NCI-H1436 (cell line): ENCODE results near the gene LCOR.
"Not testable (repeated sequence)": the region's sequence is repeated elsewhere in the genome, so short reads cannot be mapped to it uniquely, and the experiment has no call there.

Source experiments
- DNase-seq: peaks from one replicate; lab custom pipeline; 2025; lab: John Stamatoyannopoulos, UW

Gene LCOR

DNA sequence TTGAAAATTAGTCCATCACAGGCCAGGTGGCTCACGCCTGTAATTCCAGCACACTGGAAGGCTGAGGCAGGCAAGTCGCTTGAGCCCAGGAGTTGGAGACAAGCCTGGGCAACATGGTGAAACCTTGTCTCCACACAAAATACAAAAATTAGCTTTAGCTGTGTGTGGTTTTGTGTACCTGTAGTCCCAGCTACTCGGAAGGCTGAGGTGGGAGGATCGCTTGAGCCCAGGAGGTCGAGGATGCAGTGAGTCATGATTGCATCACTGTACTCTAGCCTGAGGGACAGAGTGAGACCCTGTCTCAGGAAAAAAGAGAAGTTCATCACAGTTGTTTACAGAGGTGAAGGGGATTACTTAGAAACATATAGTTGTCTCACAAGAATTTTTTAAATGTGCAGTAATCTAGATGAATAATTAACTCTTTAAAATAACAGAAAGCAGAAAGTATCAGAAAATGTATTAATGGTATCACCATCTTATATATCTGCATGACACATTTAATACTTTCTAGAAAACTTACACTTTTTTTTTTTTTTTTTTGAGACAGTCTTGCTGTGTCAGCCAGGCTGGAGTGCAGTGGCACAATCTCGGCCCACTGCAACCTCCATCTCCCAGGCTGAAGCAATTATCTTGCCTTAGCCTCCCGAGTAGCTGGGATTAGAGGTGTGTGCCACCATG lies 8.9 kb downstream of the LCOR start:
- DNase-seq = no peak

DNA sequence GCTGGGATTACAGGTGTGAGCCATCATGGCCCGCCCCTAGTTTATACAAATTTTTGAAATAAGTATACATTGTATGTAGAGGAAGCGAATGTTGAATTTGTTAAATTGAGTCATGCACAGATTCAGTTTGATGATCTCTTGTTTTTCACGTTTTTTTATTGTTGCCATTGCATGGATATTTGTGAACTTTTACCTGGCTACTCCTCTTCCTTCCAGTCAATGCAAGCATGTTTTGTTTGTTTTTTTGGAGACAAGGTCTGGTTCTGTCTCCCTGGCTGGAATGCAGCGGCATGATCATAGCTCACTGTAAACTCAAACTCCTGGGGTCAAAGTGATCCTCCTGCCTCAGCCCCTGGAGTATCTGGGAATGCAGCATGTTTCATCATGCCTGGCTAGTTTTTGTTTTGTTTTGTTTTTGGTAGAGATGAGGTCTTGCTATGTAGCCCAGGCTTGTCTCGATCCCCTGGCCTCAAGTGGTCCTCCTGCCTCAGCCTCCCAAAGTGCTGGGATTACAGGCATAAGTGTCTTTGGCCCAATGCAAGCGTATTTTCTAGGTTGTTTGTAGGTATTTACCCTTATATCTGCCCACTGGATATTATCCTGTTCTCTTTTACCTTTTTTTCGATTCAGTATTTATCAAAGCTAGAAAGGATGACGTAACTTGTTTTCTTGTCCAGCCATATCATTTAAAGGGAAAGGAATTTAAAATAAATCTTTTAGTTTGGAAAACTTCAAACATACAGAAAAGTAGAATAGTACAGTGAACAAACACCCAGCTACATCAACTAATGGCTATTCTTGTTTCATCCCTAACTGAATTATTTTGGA lies 11.0 kb downstream of the LCOR start:
- DNase-seq = no peak

DNA sequence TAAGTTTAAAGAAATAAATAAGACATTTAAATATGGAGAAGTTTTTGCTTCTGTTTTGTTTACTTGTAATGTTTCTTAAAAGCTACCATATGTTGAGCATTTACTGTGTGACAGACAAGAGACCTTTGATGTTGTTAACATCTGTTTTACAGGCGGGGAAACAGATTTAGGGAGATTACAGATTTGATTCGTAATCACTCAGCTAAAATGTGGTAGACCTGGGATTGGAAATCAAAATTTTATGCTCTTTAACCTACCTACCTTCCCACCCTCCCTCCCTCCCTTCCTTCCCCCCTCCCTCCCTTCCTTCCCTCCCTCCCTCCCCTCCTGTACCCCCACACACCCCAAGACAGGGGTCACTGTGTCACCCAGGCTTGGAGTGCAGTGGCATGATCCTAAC lies 11.7 kb downstream of the LCOR start:
- DNase-seq = no peak

DNA sequence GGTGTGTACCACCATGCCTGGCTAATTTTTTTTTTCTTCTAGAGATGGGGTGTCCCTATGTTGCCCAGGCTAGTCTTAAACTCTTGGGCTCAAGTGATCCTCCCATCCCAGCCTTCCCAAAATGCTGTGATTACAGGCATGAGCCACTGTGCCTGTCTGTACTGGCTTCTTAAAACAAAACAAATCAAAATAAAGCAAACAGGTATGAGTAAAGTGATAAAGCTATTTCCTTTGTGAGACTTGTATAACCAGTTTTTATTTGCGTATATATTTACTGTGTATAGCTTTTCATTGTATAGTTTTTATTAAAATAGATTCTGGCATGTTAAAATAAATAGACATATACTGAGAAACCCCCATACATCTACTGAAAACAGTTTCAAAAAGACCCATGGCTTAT lies 14.3 kb downstream of the LCOR start:
- no peak for DNase-seq

DNA sequence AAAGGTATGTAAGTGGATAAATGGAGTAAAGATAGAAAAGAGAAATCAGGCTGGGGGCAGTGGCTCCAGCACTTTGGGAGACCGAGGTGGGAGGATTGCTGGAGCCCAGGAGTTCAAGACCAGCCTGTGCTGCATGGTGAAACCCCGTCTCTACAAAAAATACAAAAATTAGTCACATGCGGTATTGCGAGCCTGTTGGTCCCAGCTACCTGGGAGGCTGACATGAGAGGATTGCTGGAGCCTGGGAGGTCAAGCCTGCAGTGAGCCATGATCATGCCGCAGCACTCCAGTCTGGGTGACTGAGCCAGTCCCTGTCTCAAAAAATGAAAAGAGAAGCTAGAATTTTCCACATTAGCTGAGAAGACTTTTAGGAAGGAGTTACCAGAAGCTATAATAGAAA lies 14.8 kb downstream of the LCOR start:
- DNase-seq = no peak

DNA sequence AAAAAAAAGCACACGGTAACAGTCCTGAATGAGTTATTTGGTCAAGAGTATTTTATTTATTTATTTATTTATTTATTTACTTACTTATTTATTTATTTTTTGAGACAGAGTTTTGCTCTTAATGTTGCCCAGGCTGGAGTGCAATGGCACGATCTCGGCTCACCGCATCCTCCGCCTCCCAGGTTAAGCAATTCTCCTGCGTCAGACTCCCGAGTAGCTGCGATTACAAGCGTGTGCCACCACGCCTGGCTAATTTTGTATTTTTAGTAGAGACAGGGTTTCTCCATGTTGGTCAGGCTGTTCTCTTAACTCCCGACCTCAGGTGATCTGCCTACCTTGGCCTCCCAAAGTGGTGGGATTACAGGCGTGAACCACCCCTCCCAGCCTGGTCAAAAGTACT lies 15.3 kb downstream of the LCOR start:
- DNase-seq = not testable (repeated sequence)

DNA sequence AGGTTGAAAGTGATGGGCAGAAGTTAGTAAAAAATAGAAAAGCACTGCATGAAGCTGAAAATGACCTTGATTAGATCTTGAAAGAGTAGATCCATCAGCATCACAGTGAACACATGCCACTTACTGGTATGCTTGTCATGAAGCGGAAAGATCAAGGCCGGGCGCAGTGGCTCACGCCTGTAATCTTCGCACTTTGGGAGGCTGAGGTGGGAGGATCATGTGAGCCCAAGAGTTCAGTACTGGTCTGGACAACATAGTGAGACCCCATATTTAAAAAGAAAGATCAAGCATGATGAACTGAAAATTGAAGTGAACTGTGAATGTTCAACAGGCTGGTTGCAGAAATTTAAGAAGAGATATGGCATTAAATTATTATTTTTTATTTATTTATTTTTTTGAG lies 18.0 kb downstream of the LCOR start:
- DNase-seq = no peak

DNA sequence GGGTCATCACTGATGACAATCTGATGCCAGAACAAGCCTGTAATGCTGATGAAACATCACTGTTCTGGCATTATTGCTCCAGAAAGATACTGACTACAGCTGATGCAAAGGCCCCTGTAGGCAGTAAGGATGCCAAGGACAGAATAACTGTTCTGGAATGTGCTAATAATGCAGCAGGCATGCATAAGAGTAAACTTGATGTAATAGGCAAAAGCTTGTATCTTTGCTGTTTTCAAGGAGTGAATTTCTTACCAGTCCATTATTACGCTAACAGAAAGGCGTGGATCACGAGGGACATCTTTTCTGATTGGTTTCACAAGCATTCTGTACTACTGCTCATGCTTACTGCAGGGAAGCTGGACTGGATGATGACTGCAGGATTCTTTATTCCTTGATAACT lies 18.7 kb downstream of the LCOR start:
- DNase-seq = no peak

DNA sequence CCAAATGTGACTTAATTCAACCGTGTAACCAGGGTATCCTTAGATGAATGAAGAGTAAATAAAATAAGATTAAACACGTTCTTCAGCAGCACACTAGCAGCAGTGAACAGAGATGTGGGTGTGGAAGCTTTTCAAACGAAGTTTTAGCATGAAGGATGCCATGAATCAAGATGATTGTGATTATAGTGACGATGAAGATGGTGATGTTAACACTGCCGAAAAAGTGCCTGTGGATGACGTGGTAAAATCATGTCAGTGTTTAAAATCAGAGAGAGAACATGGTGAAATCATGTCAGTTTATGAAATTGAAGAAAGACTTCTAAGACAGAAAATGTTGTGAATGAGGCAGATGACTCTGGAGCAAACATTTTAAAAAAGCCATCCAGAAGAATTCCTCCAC lies 19.2 kb downstream of the LCOR start:
- no peak for DNase-seq

DNA sequence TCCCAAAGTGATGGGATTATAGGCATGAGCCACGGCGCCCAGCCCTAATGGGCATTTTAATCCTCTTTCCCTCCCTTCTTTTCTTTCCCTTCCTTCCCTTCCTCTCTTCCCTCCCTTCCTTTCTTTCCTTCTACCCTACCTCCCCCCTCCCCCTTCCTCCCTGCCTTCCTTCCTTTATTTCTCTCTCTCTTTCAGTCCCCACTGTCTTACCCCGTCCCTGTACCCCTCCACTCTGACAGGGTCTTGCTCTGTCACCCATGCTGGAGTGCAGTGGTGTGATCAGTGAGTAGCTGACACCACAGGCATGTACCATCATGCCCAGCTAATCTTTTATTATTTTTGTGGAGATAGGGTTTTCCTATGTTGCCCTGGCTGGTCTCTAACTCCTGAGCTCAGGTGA lies 24.2 kb downstream of the LCOR start:
- DNase-seq = no peak

DNA sequence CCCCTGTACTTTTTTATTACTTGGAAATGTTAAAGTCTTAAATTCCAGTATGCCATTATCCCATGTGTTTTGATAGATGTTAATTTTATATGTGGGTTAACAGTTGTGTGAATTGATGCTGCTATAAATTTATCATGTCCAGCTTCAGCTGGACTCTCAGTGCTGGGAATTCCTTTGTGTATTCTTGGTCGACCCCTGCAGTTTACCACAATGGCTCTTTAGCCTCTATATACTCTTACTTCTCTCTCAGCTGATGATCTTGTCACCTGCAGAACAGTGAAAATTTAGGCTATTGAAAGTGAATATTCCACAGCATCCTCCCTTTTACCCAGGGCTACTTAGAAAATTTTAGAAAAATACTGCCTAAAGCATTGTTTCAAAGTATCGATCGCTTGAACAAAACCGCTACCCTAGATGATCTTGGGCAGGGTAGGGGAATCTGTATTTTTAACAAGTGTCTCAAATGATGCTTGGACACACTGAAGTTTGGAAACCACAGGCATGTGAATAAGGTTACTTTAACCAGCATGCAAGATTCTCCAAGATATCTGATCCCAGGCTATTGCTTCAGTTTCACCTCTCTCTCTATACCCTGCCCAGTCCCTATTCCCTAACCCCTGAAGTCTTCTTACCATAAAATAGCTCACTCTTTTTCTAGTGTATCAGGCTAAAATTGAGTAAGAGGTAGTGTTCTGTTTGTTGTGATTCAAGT lies 25.4 kb downstream of the LCOR start:
- no peak for DNase-seq

DNA sequence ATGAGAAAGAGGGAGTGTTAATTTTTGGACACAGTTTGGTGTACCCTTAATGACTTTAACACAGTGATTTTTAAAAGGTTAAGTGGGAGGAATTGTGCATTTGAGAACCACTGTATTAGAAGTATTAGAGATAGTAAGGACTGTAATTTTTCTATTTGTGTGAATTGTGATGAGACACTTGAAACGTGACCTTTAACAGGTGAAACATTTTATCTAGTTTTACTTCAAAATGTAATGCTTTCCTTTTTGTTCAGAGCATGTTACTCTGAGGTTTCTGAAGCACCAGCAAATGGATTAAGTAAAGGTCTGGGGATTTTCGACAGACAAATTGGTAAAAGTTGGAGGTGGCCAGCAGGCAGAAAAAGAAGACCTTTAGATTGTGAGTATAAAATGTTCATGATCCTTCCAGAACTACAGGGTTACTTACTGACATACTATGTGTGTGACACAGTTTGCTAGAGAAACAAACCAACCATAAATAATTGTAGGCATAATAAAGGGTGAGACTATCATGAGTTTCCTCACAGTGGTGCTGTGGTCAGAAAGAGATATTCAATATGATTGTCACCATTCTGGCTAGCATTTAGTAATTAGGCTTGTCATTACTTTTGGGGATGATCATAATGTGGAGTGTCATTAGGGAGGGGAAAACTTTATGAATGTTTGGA lies 26.1 kb downstream of the LCOR start:
- no peak for DNase-seq

DNA sequence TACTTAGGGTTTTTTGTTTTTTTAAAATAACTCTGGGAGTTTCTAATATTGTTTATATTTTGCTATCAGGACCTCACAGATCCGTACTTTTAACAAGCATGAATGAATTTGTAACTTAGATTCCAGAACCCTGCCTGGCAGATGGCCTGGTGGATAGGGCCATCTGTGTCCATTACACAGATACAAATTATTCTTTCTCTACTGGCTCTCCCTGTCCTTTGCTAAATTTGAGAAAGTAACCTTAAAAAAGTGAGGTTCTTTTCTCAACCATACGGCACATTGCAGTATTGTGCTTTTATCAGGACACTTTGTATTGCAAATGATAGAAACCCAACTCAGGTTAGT lies 26.6 kb downstream of the LCOR start:
- DNase-seq = no peak

DNA sequence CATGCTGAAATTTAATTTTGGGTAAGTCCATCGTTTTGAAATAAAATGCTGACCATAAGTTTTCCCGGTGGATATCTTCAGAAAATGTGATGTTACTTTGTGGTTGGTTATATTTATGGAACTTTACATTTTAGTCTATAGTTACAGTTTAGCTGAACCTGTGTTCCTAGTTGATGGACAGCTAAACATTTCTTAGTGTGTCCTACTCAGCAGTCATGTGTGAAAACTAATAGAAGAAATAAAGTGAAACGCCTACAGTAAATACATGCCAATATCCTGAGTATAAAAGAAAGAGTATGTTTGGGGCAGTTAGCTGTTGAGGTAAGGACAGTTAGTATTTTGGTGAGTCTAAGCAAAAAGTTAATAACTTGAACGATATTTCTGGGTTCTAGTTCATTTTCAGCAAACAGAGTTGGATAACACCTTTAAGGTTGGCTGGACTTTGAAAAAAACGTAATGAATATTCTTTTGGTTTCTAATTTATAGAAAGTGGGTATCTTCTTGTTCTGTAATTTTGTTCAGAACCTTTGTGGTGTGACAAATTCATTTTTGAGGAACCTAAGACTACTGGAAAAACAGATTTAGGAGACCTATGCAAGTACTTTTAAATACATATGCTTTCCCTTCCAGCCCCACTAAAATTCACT lies 28.7 kb downstream of the LCOR start:
- no peak for DNase-seq

DNA sequence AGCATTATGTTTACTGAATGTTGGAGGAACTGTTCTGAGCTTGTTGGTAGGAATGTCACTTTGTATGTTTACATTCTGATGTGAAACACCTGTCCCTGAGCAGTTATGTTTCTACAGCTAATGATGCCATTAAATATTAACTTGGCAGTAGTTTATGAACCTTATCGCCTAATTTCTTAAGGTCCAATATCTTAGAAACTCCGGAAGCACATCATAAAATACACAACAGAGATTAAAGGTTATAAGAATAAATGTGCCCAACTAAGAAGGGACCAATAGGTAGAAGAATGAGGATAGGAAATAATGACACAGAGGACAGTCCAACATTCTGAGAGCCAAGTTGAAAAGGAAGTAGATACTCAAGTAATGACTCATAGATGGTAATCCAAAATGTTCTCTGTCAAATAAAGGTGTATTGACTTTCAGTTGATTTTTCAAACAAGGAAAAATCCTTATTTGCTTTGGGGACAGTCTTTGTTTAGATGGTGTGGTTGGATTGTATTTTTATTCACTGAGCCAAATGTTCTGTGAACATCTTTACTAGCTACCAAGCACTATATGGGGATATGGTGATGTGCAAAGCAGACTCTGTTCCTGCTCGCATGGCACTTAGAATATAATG lies 31.9 kb downstream of the LCOR start:
- peak; percentile 1 for DNase-seq

DNA sequence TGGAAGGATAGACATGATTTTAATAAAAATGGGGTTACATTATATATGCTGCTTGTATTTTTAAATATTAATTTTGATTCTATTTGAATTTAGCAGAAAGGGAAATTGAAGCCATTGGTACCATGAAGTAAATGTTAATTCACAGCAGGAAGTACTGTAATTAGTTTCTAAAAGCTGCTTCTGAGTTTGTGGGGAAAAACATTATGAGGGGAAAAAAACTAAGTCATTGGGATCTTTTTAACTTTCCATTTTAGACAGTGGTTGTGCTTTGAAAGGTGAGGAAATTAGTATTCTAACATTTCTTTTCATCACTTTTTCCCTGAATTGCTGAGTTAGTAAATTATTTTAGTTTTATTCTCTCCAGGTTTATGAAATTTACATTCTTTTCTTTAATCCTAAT lies 41.0 kb downstream of the LCOR start:
- DNase-seq = no peak

DNA sequence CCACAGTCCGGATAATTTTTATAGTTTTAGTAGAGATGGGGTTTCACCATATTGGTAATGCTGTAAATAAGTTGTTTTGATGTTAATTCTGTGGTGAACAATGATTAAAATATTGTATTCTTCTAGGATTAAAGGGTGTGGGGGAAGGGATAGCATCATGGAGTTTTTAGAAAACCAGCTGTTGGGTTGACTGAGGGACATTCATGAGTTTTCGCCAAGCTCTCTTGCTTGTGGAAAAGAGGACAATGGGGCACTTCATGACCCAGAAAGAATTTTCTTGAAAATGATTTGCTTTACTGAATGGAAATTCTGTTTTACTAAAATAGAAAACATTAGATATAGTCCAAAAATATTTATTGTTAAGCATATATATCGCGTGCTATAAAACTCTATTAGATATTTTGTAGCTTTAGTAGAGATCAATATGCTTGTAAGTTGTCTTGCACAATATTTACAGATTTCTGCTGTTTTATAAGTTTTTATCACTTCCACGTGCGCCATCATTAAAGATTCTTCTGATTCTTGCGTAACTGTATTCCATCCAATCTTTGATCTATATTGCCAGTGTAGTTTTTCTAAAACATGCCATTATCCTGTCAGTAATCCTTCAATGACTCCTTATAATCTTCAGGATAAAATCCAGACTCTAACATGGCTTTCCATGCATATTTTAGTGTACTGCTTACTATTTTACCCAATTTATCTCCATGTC lies 41.8 kb downstream of the LCOR start:
- DNase-seq = no peak

DNA sequence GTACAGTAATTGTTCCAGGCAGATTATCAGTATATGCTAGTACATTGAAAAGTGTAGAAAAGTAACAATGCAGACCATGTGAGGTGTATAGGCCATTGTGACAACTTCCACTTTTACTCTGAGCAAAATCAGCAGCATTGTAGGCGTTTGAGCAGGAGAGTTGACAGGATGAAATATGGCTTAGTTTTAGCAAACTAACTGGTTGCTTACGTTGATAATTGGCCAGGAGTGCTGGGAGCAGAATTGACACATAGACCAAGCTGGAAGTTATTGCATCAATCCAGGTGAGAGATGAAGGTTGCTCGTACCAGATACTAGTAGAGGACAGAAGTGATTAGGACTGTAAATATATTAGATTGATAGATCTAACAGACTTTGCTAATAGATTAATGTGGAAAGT lies 46.0 kb downstream of the LCOR start:
- DNase-seq = no peak

DNA sequence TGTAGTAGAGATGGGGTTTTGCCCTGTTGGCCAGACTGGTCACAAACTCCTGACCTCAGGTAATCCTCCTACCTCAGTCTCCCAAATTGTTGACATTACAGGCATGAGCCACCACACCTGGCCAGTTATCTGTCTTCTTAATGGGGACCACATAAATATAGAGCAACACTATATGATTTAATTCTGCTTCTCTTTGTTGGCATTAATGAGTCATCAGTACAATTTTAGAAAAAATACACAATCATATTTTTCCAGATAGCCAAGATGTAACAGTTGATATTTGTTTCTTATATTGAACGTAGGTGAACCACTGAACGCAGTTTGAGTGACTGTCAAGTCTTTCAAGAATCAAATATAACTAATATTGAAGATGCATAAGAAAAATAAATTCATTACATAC lies 48.5 kb downstream of the LCOR start:
- no peak for DNase-seq

DNA sequence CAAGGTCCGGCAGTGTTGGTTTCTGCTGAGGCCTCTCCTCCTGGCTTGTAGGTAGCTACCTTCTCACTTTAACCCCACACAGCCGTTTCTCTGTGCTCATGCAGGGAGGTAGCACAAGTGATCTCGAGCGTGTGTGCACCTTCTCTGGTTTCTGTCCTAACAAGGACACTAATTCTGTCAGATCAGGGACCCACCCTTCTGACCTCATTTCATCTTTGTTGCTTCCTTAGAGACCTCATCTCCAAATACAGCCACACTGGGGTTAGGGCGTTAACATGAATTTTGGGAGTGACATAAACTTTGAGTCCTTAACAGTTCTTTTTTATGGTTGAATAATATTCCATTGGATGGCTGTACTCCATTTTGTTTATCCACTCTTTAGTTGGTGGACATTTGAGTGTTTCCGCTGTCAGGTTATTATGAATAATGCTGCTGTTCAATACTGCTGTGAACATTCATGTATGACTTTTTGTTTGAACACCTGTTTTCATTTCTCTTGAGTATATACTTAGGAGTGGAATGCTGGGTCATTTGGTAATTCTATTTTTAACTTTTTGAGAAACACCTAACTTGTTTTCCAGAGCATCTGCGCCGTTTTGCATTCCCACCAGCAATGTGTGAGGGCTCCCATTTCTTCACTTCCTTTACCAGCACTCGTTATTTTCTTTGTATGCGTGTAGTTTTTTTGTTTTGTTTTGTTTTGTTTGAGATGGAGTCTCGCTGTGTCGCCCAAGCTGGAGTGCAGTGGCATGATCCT lies 57.5 kb downstream of the LCOR start:
- DNase-seq = no peak

DNA sequence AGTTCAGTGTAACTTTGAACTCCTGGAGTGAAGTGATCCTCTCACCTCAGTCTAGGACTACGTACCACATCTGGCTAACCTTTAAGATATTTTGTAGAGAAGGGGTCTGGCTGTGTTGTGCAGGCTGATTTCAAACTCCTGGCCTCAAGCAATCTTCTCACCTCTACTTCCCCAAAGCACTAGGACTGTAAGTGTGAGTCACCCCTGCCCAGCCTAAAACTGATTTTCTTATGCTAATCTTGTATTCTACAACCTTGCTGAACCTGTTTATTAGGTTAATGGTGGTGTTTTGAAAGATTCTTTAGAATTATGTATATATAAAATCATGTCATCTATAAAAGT lies 58.0 kb downstream of the LCOR start:
- no peak for DNase-seq
